RWPE2 (cell line): ENCODE data around the gene IRAK1.

Source experiments
- ATAC-seq: fragments of 200-7000 bp; cut with Tn5 transposase; 3 replicates; pipeline ENCODE4 v1.9.1; 2021; ENCODE audit warnings: low read depth
- DNase-seq: peaks from one replicate; pipeline ENCODE4 v3.0.0-alpha.2; 2020; ENCODE audit warnings: low spot score
- H3K27ac ChIP-seq: fragments of 450-650 bp; 2 replicates; pipeline ENCODE4 v1.5.1; 2017; ENCODE audit warnings: mild to moderate bottlenecking; ENCODE audit not compliant: poor library complexity, severe bottlenecking
- H3K27me3 ChIP-seq: fragments of 250-450 bp; sonication (Bioruptor Pico); 2 replicates; pipeline ENCODE4 v1.5.1; 2021; ENCODE audit warnings: mild to moderate bottlenecking, moderate library complexity; ENCODE audit not compliant: insufficient read depth, poor library complexity, severe bottlenecking
- H3K36me3 ChIP-seq: fragments of 250-450 bp; sonication (Bioruptor Pico); 2 replicates; pipeline ENCODE4 v1.5.1; 2020; ENCODE audit warnings: low read depth, mild to moderate bottlenecking, moderate library complexity
- H3K4me1 ChIP-seq: fragments of 250-450 bp; sonication (Bioruptor Pico); 2 replicates; pipeline ENCODE4 v1.5.1; 2021; ENCODE audit warnings: mild to moderate bottlenecking, moderate library complexity; ENCODE audit not compliant: insufficient read depth, poor library complexity, severe bottlenecking
- H3K4me3 ChIP-seq: fragments of 250-450 bp; sonication (Bioruptor Pico); 2 replicates; pipeline ENCODE4 v1.5.1; 2021; ENCODE audit warnings: mild to moderate bottlenecking, moderate library complexity; ENCODE audit not compliant: severe bottlenecking
- H3K9me3 ChIP-seq: fragments of 250-450 bp; sonication (Bioruptor Pico); 2 replicates; pipeline ENCODE4 v1.5.1; 2021; ENCODE audit warnings: mild to moderate bottlenecking, moderate library complexity; ENCODE audit not compliant: severe bottlenecking
- TF ChIP-seq, protein P1 (sequence below): fragments of 450-650 bp; IDR thresholded peaks from one replicate; pipeline ENCODE4 v1.5.1; 2017; ENCODE audit warnings: mild to moderate bottlenecking, moderate library complexity; ENCODE audit not compliant: poor library complexity, severe bottlenecking

IRAK1 gene

DNA sequence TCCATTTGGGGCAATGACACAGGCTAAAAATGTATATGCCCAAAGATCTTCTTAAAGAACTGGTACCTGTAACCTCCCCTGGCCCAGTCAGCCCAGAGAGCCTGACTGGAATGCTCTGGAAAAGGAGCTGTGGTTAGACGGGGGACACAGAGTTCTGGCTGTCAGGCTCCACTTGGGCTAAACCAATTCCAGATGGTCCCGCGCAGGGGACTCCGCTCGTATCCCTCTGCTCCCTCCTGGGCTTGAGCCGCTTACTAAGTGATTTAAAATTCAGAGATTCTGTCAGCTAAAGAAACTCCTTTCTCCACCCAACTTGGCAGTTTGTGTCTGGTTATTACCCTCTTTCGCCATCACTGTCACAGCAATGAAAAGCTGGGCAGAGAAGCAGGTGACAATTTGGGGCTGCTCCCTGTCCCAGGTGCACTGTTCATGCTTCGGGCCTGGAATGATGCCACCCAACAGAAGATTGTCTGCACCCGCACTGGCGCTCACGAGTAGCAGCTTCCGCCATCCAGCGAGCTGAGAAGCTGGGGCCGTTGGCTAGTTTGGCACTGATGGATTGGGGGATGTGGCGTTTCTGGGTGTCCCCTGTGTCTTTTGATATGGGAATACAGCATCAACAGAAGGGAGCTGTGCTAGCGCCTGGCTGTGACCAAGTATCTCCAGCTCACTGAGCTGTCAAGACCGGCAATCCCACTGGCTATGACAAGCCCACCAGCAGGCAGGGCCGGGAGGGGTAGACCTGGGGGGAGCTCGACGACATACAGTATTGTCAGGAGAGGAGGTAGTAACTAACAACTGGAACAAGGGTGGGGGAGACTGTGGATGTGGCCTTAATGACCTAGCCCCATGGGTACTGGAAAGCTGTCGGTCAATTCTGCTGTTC lies 6.7 kb upstream of the IRAK1 start:
- Histone ChIP-seq H3K9me3 (no peaks in the 10 kb centered on the region), H3K27ac (no peak overlapping the region), H3K27me3 (no peaks in the 10 kb centered on the region), H3K4me1 (no peaks in the 10 kb centered on the region), H3K4me3 (no peak overlapping the region), H3K36me3 (no peaks in the 10 kb centered on the region; the same call in 1 of the 2 replicates)
- TF ChIP-seq, protein P1, sequence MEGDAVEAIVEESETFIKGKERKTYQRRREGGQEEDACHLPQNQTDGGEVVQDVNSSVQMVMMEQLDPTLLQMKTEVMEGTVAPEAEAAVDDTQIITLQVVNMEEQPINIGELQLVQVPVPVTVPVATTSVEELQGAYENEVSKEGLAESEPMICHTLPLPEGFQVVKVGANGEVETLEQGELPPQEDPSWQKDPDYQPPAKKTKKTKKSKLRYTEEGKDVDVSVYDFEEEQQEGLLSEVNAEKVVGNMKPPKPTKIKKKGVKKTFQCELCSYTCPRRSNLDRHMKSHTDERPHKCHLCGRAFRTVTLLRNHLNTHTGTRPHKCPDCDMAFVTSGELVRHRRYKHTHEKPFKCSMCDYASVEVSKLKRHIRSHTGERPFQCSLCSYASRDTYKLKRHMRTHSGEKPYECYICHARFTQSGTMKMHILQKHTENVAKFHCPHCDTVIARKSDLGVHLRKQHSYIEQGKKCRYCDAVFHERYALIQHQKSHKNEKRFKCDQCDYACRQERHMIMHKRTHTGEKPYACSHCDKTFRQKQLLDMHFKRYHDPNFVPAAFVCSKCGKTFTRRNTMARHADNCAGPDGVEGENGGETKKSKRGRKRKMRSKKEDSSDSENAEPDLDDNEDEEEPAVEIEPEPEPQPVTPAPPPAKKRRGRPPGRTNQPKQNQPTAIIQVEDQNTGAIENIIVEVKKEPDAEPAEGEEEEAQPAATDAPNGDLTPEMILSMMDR, result no peak
- no peak for ATAC-seq
- DNase-seq, result no peak

DNA sequence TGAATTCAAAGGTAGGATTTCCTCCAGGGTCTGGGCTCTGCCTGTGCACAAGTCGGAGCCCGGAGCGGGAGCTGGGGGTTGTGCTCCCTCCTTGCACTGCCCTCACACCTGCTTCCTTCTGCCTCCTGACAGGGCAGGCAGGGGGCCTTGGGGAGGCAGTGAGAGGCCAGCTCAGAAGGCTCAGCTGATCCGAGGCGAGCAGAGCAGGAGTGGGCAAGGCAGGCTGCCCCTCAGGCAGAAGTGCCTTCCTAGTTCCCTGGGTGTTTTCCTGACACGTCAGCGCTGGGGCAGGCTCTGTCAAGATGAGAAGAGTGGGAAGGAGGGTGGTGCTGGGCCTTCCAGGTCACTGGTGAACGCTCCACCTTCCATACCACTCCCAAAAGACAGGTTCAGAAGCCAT lies 5.5 kb upstream of the IRAK1 start:
- no peaks in the 10 kb centered on the region for H3K9me3 ChIP-seq
- no peaks in the 10 kb centered on the region for H3K36me3 ChIP-seq
- DNase-seq, result no peak
- TF ChIP-seq, protein P1, result no peak
- peak; percentile 46; the same call in 1 of the 3 replicates for ATAC-seq
- H3K27ac ChIP-seq, result no peak overlapping the region
- H3K4me1 ChIP-seq, result no peaks in the 10 kb centered on the region
- no peak overlapping the region for H3K4me3 ChIP-seq
- no peaks in the 10 kb centered on the region for H3K27me3 ChIP-seq

DNA sequence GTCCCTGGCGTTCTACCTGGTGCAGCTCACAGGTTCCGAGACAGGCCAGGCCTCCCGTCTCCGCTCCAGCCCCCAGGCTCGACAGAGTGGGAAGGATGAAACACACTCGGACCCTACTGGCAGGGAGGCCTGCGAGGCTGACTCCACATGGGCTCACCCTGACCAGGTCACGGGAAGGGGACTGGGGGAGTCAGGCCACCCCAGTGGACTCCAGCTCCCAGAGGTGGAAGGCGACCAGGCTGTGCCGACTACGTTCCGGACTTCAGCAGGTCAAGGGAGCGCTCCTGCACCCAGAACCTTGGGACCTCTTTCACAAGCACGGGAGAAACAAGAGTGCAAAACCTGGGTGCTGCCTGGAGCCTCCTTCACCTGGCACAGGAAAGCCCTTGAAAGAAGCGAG lies 4.6 kb upstream of the IRAK1 start:
- no peaks in the 10 kb centered on the region for H3K36me3 ChIP-seq
- ATAC-seq, result no peak
- TF ChIP-seq, protein P1, result no peak
- no peak overlapping the region for H3K4me3 ChIP-seq
- no peaks in the 10 kb centered on the region for H3K4me1 ChIP-seq
- H3K9me3 ChIP-seq, result no peaks in the 10 kb centered on the region
- no peak overlapping the region for H3K27ac ChIP-seq
- DNase-seq, result no peak
- no peaks in the 10 kb centered on the region for H3K27me3 ChIP-seq

DNA sequence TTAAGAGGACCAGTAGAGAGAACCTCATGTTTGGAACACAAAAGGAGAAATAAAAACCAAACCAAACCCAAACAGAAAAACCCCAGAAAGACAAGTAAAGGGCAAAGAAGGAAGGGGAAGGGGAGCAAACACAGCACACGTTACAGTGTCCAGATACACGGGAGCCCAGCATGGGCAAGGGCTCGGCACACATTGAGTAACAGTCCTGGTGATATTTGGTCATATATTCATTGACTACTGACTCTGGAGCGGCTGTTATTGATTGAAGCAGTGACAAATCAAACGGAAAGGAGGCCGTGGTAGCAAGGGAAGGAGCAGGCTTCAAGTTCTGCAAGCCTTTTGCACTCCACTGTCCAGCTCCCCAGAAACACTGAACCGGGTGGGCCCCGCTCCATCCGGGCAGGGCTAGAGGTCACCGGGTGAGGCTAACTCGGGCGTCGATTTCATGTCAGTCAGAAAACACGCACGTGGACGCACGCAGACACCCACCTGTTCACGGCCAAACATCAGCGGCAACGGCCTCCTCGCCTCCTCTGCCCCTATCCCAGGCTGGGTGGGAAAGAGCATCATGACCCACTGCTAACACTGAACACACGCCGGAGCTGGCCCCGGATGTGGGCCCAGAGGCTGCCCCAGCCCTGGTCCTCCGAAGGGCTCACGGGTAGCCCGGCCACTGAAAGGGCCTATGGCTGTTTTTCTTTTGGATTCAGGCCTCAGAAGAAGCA lies 3.7 kb upstream of the IRAK1 start:
- TF ChIP-seq, protein P1, result no peak
- ATAC-seq (no peak), DNase-seq (no peak)
- Histone ChIP-seq H3K4me1 (no peaks in the 10 kb centered on the region), H3K4me3 (no peak overlapping the region), H3K9me3 (no peaks in the 10 kb centered on the region), H3K27me3 (no peaks in the 10 kb centered on the region), H3K27ac (no peak overlapping the region), H3K36me3 (no peaks in the 10 kb centered on the region; the same call in 1 of the 2 replicates)
